CD4-positive, alpha-beta memory T cell (primary cell): ENCODE measurements around the gene MUC2. TPM values are rescaled to one million over a fixed set of nuclear protein-coding genes. Genes with fewer than 3 reads are reported as not detected.

Experiments
- CTCF ChIA-PET: fragments of 350-600 bp; sonication (Branson Sonifier 250); formaldehyde crosslinking; loops from one replicate; lab custom pipeline; 2021; ENCODE audit warnings: inconsistent platforms; ENCODE audit not compliant: partially characterized antibody; lab: Charles Lee
- POLR2A ChIA-PET: fragments of 350-600 bp; sonication (Branson Sonifier 250); formaldehyde crosslinking; loops from one replicate; lab custom pipeline; 2021; ENCODE audit not compliant: partially characterized antibody; lab: Charles Lee
- DNase-seq, 5 donors: peaks; one replicate each; pipeline versions ENCODE4 v3.0.0 to v3.0.0-alpha.2; 2020 to 2022; ENCODE audit warnings: mixed read lengths in 1 of 5
- H3K27ac ChIP-seq: one replicate; pipeline ENCODE4 v1.7.0; 2013; ENCODE audit warnings: low read depth, low read length
- H3K27me3 ChIP-seq: 2 replicates; pipeline ENCODE4 v1.7.0; 2013; ENCODE audit warnings: mild to moderate bottlenecking, low read length, moderate library complexity; ENCODE audit not compliant: insufficient read depth
- H3K36me3 ChIP-seq: 2 replicates; pipeline ENCODE4 v1.7.0; 2013; ENCODE audit warnings: mild to moderate bottlenecking, low read length, moderate library complexity; ENCODE audit not compliant: insufficient read depth
- H3K4me1 ChIP-seq: 2 replicates; pipeline ENCODE4 v1.7.0; 2013; ENCODE audit warnings: mild to moderate bottlenecking, low read length, moderate library complexity; ENCODE audit not compliant: insufficient read depth
- H3K4me3 ChIP-seq, 2 donors: one replicate each; pipeline ENCODE4 v1.7.0; 2013; ENCODE audit warnings: low read length in 2 of 2, mild to moderate bottlenecking in 1 of 2
- H3K9me3 ChIP-seq, 2 donors: one replicate each; pipeline ENCODE4 v1.7.0; 2013; ENCODE audit warnings: low read length in 2 of 2, control low read depth in 1 of 2; ENCODE audit not compliant: control insufficient read depth in 1 of 2
- H3K27ac Mint-ChIP-seq, 7 donors: one replicate each; pipeline ENCODE4 v1.8.0; 2020 to 2021; ENCODE audit warnings: mixed read lengths in 7 of 7, mild to moderate bottlenecking in 6 of 7, inconsistent platforms in 3 of 7, moderate library complexity in 3 of 7
- H3K27me3 Mint-ChIP-seq, 2 donors: one replicate each; pipeline ENCODE4 v1.8.0; 2020 to 2021; ENCODE audit warnings: mixed read lengths in 2 of 2
- H3K36me3 Mint-ChIP-seq, 2 donors: one replicate each; pipeline ENCODE4 v1.8.0; 2020 to 2021; ENCODE audit warnings: mixed read lengths in 2 of 2, inconsistent platforms in 1 of 2, mild to moderate bottlenecking in 1 of 2
- H3K4me1 Mint-ChIP-seq, 4 donors: one replicate each; pipeline ENCODE4 v1.8.0; 2020 to 2021; ENCODE audit warnings: mixed read lengths in 4 of 4, mild to moderate bottlenecking in 1 of 4
- H3K4me3 Mint-ChIP-seq, 8 donors: one replicate each; pipeline ENCODE4 v1.8.0; 2020 to 2021; ENCODE audit warnings: mixed read lengths in 8 of 8, mild to moderate bottlenecking in 7 of 8, moderate library complexity in 6 of 8, inconsistent platforms in 3 of 8
- H3K9me3 Mint-ChIP-seq, 8 donors: one replicate each; pipeline ENCODE4 v1.8.0; 2020 to 2021; ENCODE audit warnings: mixed read lengths in 8 of 8, mild to moderate bottlenecking in 5 of 8, inconsistent platforms in 3 of 8, moderate library complexity in 1 of 8
- intact Hi-C: fragments of 100-400 bp; cut with micrococcal nuclease; formaldehyde crosslinking; loops from one replicate; pipeline ENCODE4 v1.15.1; 2023
- polyA plus RNA-seq, 2 donors: library from polyadenylated mRNA; unstranded; fragments of 300-500 nt; fragmentation: Illumina TruSeq; gene quantifications; one replicate each; pipeline ENCODE4 v1.2.3, GENCODE V29; 2021
- total RNA-seq, 2 experiments: library from RNA; stranded (reverse); gene quantifications; one replicate each; pipeline ENCODE4 v1.2.3, GENCODE V29; 2021

Gene MUC2
- total and polyA plus RNA-seq, 4 experiments from 2014 or later: not detected

DNA sequence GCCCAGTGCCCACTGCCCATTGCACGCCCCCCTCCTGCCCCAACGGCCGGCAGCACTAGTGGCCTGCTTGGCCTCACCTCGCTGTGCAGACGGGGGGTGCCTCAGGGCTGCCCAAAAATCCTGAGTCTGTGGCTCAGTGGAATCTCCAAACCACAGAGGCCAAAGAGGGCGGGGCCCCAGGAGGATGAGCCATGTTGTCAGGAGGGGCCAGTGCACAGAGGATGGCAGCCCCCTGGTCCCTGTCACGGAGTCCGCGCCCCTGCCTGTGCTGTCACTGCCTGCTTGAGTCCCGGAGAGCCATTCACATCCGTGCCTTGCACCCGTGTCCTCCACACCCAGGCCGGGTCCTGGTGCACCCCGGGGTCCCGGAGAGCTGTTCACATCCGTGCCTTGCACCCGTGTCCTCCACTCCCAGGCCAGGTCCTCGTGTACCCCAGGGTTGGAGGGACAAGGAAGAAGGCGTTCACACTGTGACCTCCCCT lies 46.7 kb downstream of the MUC2 start:
- no peak overlapping the region for H3K27ac ChIP-seq
- no peak for DNase-seq
- no peak overlapping the region for H3K27ac Mint-ChIP-seq
- H3K4me3 Mint-ChIP-seq: no peak overlapping the region
- H3K27me3 Mint-ChIP-seq: peaks cover 0 to 6% of the 10 kb centered on the region in 2 donors
- CTCF ChIA-PET: no interaction called here
- H3K36me3 ChIP-seq: no peaks in the 10 kb centered on the region
- H3K4me1 ChIP-seq: no peaks in the 10 kb centered on the region
- POLR2A ChIA-PET: no interaction called here
- no peaks in the 10 kb centered on the region for H3K36me3 Mint-ChIP-seq
- H3K27me3 ChIP-seq: no peaks in the 10 kb centered on the region
- no peaks in the 10 kb centered on the region for H3K4me1 Mint-ChIP-seq
- H3K9me3 ChIP-seq: no peaks in the 10 kb centered on the region
- intact Hi-C loops: no loop called here
- H3K4me3 ChIP-seq: no peak overlapping the region
- peaks cover 0 to 6% (median 0%) of the 10 kb centered on the region in 8 donors for H3K9me3 Mint-ChIP-seq

DNA sequence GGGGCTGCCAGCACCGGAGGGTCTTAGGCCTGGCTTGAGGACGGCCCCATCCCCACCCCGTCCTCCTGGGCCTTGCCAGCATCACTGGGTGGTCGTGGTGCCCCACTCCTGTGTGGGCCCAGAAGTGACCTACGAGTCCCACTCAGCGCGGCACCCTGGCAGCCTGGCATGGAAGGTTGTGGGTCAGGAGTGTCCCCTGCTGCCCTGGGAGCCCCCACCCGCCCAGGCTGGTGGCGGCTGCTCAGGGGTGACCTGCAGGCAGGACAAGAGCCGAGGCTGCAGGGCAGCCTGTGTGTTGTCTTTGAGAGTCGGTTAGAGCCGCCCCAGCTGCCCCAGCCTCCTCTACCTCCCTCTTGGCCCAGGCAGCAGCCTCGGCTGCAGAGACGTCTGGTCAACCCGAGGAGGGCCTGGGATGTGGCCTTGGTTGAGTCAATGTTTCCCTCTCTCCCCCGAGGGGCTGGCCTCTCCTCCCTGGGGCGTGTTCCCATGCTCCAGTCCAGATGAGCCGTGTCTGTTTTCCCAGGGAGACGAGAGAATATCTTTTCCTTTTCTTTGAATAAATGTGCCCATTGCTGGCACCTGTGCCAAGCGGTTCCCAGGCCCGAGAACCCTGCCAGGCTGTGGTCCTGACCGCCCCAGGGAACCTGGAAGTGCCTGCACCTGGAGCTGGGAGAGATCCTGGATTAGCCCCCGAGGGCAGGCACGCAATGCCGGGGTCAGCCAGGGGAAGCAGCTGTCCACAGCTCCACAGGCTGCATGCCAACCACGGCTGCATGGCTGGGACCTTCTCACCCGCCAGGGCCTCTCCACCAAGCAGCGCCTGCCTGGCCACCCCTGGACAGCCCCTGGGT lies 47.4 kb downstream of the MUC2 start:
- intact Hi-C loops: no loop called here
- peaks cover 0 to 6% (median 0%) of the 10 kb centered on the region in 8 donors for H3K9me3 Mint-ChIP-seq
- H3K4me1 Mint-ChIP-seq: no peaks in the 10 kb centered on the region
- no peak overlapping the region for H3K27ac Mint-ChIP-seq
- Histone ChIP-seq H3K9me3 (no peaks in the 10 kb centered on the region), H3K4me1 (no peaks in the 10 kb centered on the region), H3K27me3 (no peaks in the 10 kb centered on the region), H3K27ac (no peak overlapping the region), H3K4me3 (no peak overlapping the region), H3K36me3 (no peaks in the 10 kb centered on the region)
- CTCF ChIA-PET: no interaction called here
- H3K4me3 Mint-ChIP-seq: no peak overlapping the region
- H3K36me3 Mint-ChIP-seq: no peaks in the 10 kb centered on the region
- H3K27me3 Mint-ChIP-seq: peaks cover 0 to 6% of the 10 kb centered on the region in 2 donors
- POLR2A ChIA-PET: no interaction called here
- no peak for DNase-seq

DNA sequence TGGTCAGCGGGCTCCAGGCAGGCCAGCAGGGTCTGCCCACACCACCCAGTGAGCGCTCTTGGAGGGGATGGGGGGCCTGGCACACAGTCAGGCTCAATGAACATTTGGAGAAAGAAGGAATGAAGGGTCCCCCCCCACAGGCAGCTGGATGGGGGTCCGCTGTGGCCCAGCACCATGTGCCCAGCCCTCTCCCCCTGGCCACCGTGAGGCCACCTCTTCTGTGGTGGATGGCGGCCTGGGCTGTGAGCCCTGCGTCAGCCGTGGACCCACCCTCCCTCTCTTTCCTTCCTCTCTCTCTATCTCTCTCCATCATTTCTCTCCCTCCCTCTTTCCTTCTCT lies 48.0 kb downstream of the MUC2 start:
- Mint-ChIP-seq H3K4me3 (no peak overlapping the region), H3K36me3 (no peaks in the 10 kb centered on the region), H3K4me1 (no peaks in the 10 kb centered on the region), H3K27ac (no peak overlapping the region), H3K27me3 (peaks cover 0 to 8% of the 10 kb centered on the region in 2 donors), H3K9me3 (peaks cover 0 to 6% (median 0%) of the 10 kb centered on the region in 8 donors)
- no peaks in the 10 kb centered on the region for H3K36me3 ChIP-seq
- H3K4me3 ChIP-seq: no peak overlapping the region
- intact Hi-C loops: no loop called here
- H3K27me3 ChIP-seq: no peaks in the 10 kb centered on the region
- no peaks in the 10 kb centered on the region for H3K4me1 ChIP-seq
- no peaks in the 10 kb centered on the region for H3K9me3 ChIP-seq
- CTCF ChIA-PET: no interaction called here
- POLR2A ChIA-PET: no interaction called here
- H3K27ac ChIP-seq: no peak overlapping the region
- no peak for DNase-seq

DNA sequence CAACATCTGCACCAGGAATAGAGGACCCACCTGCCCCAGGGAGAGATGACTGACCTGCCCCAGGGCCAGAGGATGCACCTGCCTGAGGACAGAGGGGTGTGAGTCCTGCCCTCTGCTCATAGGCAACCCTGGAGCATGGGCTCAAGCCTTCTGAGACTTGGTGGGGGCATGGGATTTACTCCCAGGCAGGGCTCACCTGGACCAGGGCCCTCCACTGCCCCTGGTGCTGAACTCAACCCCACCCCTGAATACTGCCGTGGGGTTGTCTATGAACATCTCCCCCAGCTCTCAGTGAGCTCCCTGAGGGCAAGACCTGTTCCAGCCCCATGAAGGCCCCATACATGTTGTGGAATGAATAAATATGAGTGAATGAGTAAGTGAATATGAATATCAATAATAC lies 49.3 kb downstream of the MUC2 start:
- Mint-ChIP-seq H3K27me3 (peaks cover 0 to 8% of the 10 kb centered on the region in 2 donors), H3K36me3 (no peaks in the 10 kb centered on the region), H3K9me3 (peaks cover 0 to 6% (median 0%) of the 10 kb centered on the region in 8 donors), H3K4me1 (no peaks in the 10 kb centered on the region), H3K4me3 (no peak overlapping the region), H3K27ac (no peak overlapping the region)
- no peaks in the 10 kb centered on the region for H3K4me1 ChIP-seq
- no peaks in the 10 kb centered on the region for H3K9me3 ChIP-seq
- CTCF ChIA-PET: no interaction called here
- intact Hi-C loops: no loop called here
- no peaks in the 10 kb centered on the region for H3K27me3 ChIP-seq
- H3K4me3 ChIP-seq: no peak overlapping the region
- H3K27ac ChIP-seq: no peak overlapping the region
- no peaks in the 10 kb centered on the region for H3K36me3 ChIP-seq
- DNase-seq: no peak
- POLR2A ChIA-PET: no interaction called here

Other genes with a start within 250 kb of the MUC2 start
- under 1 TPM in 1 of 2 experiments, not detected in 1; 0.55 TPM for gene CRACR2B, start 247.0 kb upstream of the MUC2 start, total RNA-seq
- gene CRACR2B, start 247.0 kb upstream of the MUC2 start, polyA plus RNA-seq: not detected
- gene CD151, start 241.9 kb upstream of the MUC2 start, total RNA-seq: 10 to 100 TPM; 20.7 to 23.4 TPM
- gene CD151, start 241.9 kb upstream of the MUC2 start, polyA plus RNA-seq: 10 to 100 TPM in 1 of 2 donors, 1 to 10 TPM in 1; 9.7 to 24.8 TPM
- 10 to 100 TPM; 55.8 to 56.2 TPM for gene POLR2L, start 232.3 kb upstream of the MUC2 start, total RNA-seq
- gene POLR2L, start 232.3 kb upstream of the MUC2 start, polyA plus RNA-seq: 100 to 1,000 TPM in 1 of 2 donors, 10 to 100 TPM in 1; 83.7 to 108 TPM
- gene TSPAN4, start 232.0 kb upstream of the MUC2 start, total RNA-seq: 1 to 10 TPM; 5.3 to 5.8 TPM
- gene TSPAN4, start 232.0 kb upstream of the MUC2 start, polyA plus RNA-seq: 1 to 10 TPM; 1.8 to 3.5 TPM
- gene CHID1, start 164.1 kb upstream of the MUC2 start, total RNA-seq: 10 to 100 TPM; 52.1 to 59.2 TPM
- gene CHID1, start 164.1 kb upstream of the MUC2 start, polyA plus RNA-seq: 10 to 100 TPM; 46.9 to 82.3 TPM
- gene AP2A2, start 149.0 kb upstream of the MUC2 start, total RNA-seq: 10 to 100 TPM; 81.7 to 87.4 TPM
- gene AP2A2, start 149.0 kb upstream of the MUC2 start, polyA plus RNA-seq: 10 to 100 TPM in 1 of 2 donors, 1 to 10 TPM in 1; 5.1 to 14.1 TPM
- gene MUC6, start 38.2 kb upstream of the MUC2 start, total RNA-seq: not detected
- under 1 TPM in 1 of 2 donors, not detected in 1; 0.13 TPM for gene MUC6, start 38.2 kb upstream of the MUC2 start, polyA plus RNA-seq
- gene MUC5AC, start 83.1 kb downstream of the MUC2 start, total RNA-seq: not detected
- not detected for gene MUC5AC, start 83.1 kb downstream of the MUC2 start, polyA plus RNA-seq
- gene MUC5B, start 148.2 kb downstream of the MUC2 start, total RNA-seq: not detected
- not detected for gene MUC5B, start 148.2 kb downstream of the MUC2 start, polyA plus RNA-seq
- 10 to 100 TPM; 49.3 to 51.4 TPM for gene TOLLIP, start 234.8 kb downstream of the MUC2 start, total RNA-seq
- gene TOLLIP, start 234.8 kb downstream of the MUC2 start, polyA plus RNA-seq: 10 to 100 TPM; 29.8 to 34.0 TPM